Retinal pigment epithelial cell (primary cell): Measurements from ENCODE around the gene DCBLD2.

Source experiments
- DNase-seq: peaks from one replicate; pipeline ENCODE4 v3.0.0-alpha.2; 2010; ENCODE audit warnings: low read depth
- H3K4me3 ChIP-seq: 2 replicates; pipeline ENCODE4 v1.5.1; 2011; ENCODE audit warnings: mild to moderate bottlenecking, low read length, control low read depth, moderate library complexity
- TF ChIP-seq, protein P1 (sequence below): conservative IDR thresholded peaks from 2 replicates; pipeline ENCODE4 v1.5.1; 2011; ENCODE audit warnings: low read depth, low read length, control low read depth, inconsistent platforms

DCBLD2 gene

DNA sequence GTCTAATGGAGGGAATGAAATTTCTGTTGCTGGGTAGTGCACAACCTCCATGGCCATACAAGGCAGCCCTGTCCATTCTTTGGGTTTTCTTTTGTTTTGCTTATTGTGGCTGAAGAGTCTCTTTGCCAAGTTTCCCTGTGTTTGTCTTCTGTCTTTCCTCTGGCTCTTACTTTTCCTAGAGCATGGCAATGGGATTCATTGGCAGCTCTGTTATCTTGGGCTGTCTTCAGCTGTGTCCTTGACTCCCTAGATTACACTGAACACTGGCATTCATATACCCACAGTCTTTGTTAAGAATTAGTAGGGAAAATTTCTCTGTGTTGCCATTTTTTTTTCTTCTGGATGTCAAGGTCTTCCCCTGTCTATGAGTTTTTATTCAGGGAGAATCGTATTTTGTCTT is 16.1 kb upstream of the DCBLD2 start:
- no peak for DNase-seq
- no peak overlapping the region for H3K4me3 ChIP-seq
- TF ChIP-seq, protein P1, sequence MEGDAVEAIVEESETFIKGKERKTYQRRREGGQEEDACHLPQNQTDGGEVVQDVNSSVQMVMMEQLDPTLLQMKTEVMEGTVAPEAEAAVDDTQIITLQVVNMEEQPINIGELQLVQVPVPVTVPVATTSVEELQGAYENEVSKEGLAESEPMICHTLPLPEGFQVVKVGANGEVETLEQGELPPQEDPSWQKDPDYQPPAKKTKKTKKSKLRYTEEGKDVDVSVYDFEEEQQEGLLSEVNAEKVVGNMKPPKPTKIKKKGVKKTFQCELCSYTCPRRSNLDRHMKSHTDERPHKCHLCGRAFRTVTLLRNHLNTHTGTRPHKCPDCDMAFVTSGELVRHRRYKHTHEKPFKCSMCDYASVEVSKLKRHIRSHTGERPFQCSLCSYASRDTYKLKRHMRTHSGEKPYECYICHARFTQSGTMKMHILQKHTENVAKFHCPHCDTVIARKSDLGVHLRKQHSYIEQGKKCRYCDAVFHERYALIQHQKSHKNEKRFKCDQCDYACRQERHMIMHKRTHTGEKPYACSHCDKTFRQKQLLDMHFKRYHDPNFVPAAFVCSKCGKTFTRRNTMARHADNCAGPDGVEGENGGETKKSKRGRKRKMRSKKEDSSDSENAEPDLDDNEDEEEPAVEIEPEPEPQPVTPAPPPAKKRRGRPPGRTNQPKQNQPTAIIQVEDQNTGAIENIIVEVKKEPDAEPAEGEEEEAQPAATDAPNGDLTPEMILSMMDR, result no peak

DNA sequence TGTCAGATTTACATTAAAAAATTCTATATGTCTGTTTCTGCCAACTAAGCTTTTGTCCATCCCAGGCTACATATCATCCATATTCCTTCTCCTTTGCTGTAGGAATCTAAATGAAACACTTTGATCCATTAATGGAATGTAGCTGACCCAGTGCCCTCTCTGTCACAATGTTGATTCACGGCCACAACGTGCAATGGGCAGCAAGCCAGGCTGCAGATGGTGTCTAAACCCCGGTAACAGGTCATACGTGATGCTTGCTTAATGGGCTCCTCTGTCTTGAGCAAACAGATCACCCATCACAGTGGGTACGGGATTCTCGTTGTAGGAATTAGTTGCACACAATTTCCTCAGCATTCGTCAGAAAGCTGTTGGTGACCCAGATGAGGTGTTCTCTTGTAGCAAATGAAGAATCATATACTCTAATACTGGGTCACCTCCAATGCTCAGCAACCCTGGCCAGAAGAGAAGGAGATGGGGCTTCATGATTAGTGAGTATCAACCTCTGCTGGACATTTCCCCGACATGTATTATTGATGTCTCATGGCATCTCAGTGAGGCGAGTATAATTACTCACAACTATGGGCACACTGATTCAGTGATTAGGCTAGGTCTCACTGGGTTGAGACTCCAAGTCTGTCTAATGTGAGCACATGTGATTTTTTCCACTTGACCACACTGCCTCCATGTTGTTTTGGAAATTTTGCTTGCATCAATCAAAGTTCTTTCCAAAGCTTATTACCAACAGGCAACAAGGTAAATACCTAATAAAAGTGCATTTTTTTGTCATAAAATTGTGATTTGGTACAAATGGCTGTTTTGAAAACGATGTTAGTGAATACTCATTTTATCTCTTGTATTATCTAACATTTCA is 12.9 kb upstream of the DCBLD2 start:
- H3K4me3 ChIP-seq, result no peak overlapping the region
- TF ChIP-seq, protein P1, result no peak
- no peak for DNase-seq

DNA sequence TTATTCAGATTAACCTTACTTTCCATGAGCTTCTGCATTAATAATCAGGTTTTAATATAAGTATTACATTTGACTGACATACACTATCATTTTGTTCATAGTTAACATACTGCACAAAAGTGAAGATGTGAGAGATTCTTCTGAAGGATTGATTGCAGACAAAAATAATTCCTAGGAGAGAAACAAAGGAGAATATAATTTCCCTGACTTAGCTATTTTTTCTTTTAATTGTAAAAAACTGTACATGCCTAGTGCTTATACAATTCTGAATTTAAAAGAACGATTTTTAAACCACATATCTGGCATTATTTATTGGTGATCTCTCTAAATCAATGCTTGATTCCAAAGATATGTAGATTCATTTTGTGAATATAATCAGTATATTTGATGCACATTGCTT is 11.0 kb upstream of the DCBLD2 start:
- TF ChIP-seq, protein P1, result no peak

DNA sequence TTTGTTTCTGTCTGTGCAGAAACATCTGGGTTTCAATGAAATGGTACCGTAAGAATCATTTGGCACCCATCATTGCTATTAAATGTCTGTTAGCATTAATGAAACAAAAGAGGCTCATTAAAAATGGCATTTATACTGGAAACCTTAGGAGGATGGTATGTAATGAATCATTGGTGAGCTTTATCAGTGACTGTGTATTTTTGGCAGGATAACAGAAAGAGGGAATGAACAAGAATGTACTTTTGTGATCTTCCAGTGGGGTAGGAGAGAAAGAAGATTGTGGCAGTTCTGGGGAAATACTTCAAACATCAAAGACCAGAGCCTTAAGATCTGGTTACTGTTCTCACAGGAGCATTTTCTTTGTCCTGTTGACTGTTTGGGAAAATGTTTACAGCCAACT is 4.7 kb upstream of the DCBLD2 start:
- TF ChIP-seq, protein P1, result no peak
- DNase-seq, result no peak
- H3K4me3 ChIP-seq, result no peak overlapping the region

More for the DNA sequence above, 11.0 kb upstream of the DCBLD2 start:
- no peak overlapping the region for H3K4me3 ChIP-seq
- DNase-seq, result no peak

DNA sequence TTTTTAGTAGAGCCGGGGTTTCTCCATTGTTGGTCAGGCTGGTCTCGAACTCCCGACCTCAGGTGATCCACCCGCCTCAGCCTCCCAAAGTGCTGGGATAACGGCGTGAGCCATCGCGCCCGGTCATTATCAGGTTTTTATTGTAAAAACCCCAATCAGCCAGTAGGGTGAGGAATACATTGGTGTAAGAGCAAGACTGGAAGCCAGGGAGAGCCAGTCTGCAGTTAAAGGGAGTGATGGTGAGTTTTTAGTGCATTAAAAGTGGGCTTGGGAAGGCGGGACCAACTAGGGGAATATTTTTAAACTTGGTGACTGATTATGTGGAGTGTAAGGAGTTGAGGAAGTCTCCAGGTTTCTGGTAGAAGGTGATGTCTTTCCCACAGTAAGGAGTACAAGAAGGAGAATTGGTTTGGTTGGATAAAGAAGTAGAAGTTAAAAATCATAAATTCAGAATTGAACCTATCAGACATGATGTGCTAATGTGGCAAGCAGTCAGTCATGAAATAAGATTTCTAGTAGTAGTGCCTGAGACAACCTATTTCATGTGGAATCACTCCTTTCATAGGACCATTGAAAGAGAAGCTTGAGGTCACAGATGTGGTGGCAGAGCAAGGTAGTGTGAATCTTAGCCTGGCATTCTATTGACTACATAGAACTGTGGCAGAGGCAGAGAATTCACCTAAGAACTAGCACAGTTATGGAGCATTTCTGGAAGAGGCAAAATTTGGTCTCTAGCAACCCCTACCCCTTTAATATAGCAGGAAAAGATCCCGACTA is 2.4 kb upstream of the DCBLD2 start:
- DNase-seq, result no peak
- H3K4me3 ChIP-seq, result no peak overlapping the region
- TF ChIP-seq, protein P1, result peak; percentile 22

DNA sequence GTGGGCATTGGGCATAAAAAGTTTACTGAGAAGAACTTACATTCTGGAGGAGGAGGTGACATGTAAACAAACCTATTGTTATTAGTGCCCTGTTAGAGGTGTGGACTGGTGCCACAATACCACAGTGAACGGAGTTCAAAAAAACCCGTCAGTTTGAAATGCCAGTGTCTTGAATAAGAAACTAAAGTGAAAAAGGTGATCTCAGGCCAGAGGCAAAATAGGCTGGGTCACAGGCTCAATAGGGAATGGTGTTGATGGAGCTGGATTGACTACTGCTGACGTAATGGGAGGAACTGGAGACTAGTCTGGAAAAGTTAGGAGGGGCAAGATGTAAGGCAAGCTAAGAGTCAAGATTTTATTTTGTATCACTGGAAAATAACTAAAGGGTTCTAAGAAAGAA is 1.6 kb upstream of the DCBLD2 start:
- peak overlapping the region; percentile 69 for H3K4me3 ChIP-seq
- DNase-seq, result no peak
- TF ChIP-seq, protein P1, result no peak

DNA sequence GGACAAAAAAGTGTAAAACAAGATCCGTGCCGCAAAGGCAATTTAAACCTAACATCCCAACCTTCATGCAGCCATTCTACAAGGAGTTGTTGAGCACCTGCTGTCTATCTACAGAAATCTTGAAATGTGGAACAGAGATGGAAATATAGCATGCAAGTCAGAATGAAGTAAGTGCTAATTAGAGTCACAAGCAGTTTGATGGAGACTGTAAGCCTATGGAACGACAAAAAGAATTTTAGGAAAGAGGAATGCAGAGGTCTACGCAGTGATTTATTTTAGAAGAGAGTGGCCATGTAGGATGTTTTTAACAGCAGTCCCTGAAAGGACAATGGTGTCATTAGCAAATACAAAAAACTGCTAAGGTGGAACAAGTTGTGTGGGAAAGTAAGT is 851 bp upstream of the DCBLD2 start:
- H3K4me3 ChIP-seq, result peak overlapping the region; percentile 69
- no peak for DNase-seq
- TF ChIP-seq, protein P1, result no peak
